Suppressor macrophage treated with lipopolysaccharide for 4 hours (primary cell): ENCODE results near the gene KCNS1.
A peak's percentile ranks its signal among the peaks of the same experiment; 100 is the strongest.

Source experiments
- DNase-seq: peaks from one replicate; pipeline ENCODE4 v3.0.0-alpha.2; 2020

KCNS1 gene

GRCh38 chr20:45047581-45048119 is 53.3 kb downstream of the KCNS1 start:
- no peak for DNase-seq

- DNase-seq: no peak
Measured at GRCh38 chr20:45044601-45045000, 56.3 kb downstream of the KCNS1 start.

- peak; percentile 73 for DNase-seq
Measured at GRCh38 chr20:45044084-45044573, 56.8 kb downstream of the KCNS1 start.

- DNase-seq: no peak
Measured at GRCh38 chr20:45042978-45043377, 57.9 kb downstream of the KCNS1 start.
